ENCODE results near the gene HDHD5. TPM values are rescaled to one million over a fixed set of nuclear protein-coding genes. Genes with fewer than 3 reads are reported as not detected.

HDHD5 gene
- total RNA-seq, 1 donor from 2014 or later = 42.3 TPM

- no peak for DNase-seq (ENCODE audit: low spot score in 2 of 2, unreplicated experiment in 2 of 2)
- H3K27me3 Mint-ChIP-seq (ENCODE audit: low read depth) = no peaks in the 10 kb centered on the region
- no peaks in the 10 kb centered on the region for H3K36me3 Mint-ChIP-seq
- H3K4me3 Mint-ChIP-seq = peak overlapping the region; percentile 79
- TF ChIP-seq CTCF (IDR thresholded peaks at IDR 0.05; ENCODE audit: unreplicated experiment) = no peak
- peak overlapping the region; percentile 86 for H3K27ac Mint-ChIP-seq
- H3K4me1 Mint-ChIP-seq = peaks cover 10% of the 10 kb centered on the region
- H3K9me3 Mint-ChIP-seq = no peaks in the 10 kb centered on the region
Measured at GRCh38 chr22:17172029-17172833, 13.2 kb upstream of the HDHD5 start.

GRCh38 chr22:17171153-17172028 is 12.3 kb upstream of the HDHD5 start:
- Mint-ChIP-seq H3K36me3 (no peaks in the 10 kb centered on the region), H3K4me1 (peaks cover 10% of the 10 kb centered on the region), H3K9me3 (no peaks in the 10 kb centered on the region), H3K27ac (peak overlapping the region; percentile 97), H3K4me3 (peak overlapping the region; percentile 83), H3K27me3 (ENCODE audit: low read depth) (no peaks in the 10 kb centered on the region)
- DNase-seq (ENCODE audit: low spot score in 2 of 2, unreplicated experiment in 2 of 2) = peak; percentile 74 to 86
- peak; percentile 87 for TF ChIP-seq CTCF (IDR thresholded peaks at IDR 0.05; ENCODE audit: unreplicated experiment)

GRCh38 chr22:17167486-17167885 is 8.4 kb upstream of the HDHD5 start:
- Mint-ChIP-seq H3K4me1 (peaks cover 10% of the 10 kb centered on the region), H3K36me3 (no peaks in the 10 kb centered on the region), H3K4me3 (no peak overlapping the region), H3K27me3 (ENCODE audit: low read depth) (no peaks in the 10 kb centered on the region), H3K9me3 (no peaks in the 10 kb centered on the region), H3K27ac (no peak overlapping the region)
- TF ChIP-seq CTCF (IDR thresholded peaks at IDR 0.05; ENCODE audit: unreplicated experiment) = no peak
- no peak for DNase-seq (ENCODE audit: low spot score in 2 of 2, unreplicated experiment in 2 of 2)

- no peak for DNase-seq (ENCODE audit: low spot score in 2 of 2, unreplicated experiment in 2 of 2)
- H3K4me3 Mint-ChIP-seq = no peak overlapping the region
- H3K9me3 Mint-ChIP-seq = no peaks in the 10 kb centered on the region
- H3K27me3 Mint-ChIP-seq (ENCODE audit: low read depth) = no peaks in the 10 kb centered on the region
- TF ChIP-seq CTCF (IDR thresholded peaks at IDR 0.05; ENCODE audit: unreplicated experiment) = peak; percentile 33
- H3K27ac Mint-ChIP-seq = no peak overlapping the region
- H3K4me1 Mint-ChIP-seq = peaks cover 6% of the 10 kb centered on the region
- peaks cover 4% of the 10 kb centered on the region for H3K36me3 Mint-ChIP-seq
Measured at GRCh38 chr22:17164392-17165024, 5.4 kb upstream of the HDHD5 start.

- TF ChIP-seq CTCF (IDR thresholded peaks at IDR 0.05; ENCODE audit: unreplicated experiment) = no peak
Measured at GRCh38 chr22:17162731-17163130, 3.7 kb upstream of the HDHD5 start.

More at GRCh38 chr22:17162731-17163130, 3.7 kb upstream of the HDHD5 start:
- Mint-ChIP-seq H3K4me1 (peaks cover 8% of the 10 kb centered on the region), H3K27ac (no peak overlapping the region), H3K9me3 (no peaks in the 10 kb centered on the region), H3K36me3 (peaks cover 4% of the 10 kb centered on the region), H3K4me3 (no peak overlapping the region), H3K27me3 (ENCODE audit: low read depth) (no peaks in the 10 kb centered on the region)
- no peak for DNase-seq (ENCODE audit: low spot score in 2 of 2, unreplicated experiment in 2 of 2)

All from mesothelial cell of epicardium (in vitro differentiated cells).